RCC 7860 (cell line): ENCODE measurements around the gene ANKRD16.
"Not testable (repeated sequence)": the region's sequence is repeated elsewhere in the genome, so short reads cannot be mapped to it uniquely, and the experiment has no call there.

Experiments
- DNase-seq: peaks from one replicate; pipeline ENCODE4 v3.0.0-alpha.2; 2015; ENCODE audit warnings: low spot score
- FAIRE-seq: peaks from 2 replicates; lab custom pipeline; 2012; peaks lifted over from hg19 to GRCh38; lab: Jason Lieb, UNC

The ANKRD16 gene

DNA sequence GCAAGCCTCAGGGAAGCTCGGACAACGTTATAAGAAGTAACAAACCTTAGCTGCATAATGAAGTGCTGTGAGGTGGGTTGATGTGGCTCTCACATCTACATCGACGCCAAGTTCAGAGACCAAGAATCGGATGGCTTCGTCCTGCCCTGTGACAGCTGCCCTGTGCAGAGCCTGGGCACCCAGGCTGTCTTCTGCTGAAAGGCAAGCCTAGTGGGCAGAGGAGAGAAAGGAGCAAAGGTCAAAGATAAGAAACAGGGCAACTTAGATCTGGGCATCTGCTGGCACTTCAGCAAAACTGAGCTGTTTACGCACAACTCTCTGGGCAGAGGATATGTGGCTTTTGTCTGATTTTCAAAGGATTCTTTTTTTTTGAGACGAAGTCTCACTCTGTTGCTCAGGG lies 6.7 kb downstream of the ANKRD16 start:
- DNase-seq (no peak), FAIRE-seq (no peak)

GRCh38 chr10:5877041-5877440 lies 12.7 kb downstream of the ANKRD16 start:
- not testable (repeated sequence) for DNase-seq, FAIRE-seq

- no peak for DNase-seq
- no peak for FAIRE-seq
These were observed 13.4 kb downstream of the ANKRD16 start for GRCh38 chr10:5876181-5876768.

DNA sequence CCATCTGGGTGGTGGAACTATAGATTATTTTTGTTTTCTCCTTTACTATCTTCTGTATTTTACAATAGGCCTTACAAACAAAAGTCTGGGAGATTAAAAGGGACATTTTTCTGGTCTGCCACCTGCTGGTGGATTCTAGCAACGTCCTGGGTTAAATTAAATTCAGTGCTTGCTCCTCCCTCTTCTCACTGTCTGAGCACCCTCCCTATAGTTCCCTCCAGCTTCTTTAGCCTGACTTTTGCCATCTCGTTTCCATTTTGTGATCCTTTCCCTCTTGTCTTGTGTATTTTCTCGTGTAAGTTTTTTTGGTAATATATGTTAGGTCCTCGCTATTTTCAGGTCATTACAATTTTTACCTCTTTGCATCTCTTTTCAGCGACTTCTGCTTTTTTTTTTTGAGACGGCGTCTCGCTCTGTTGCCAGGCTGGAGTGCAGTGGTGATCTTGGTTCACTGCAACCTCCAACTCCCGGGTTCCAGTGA lies 16.1 kb downstream of the ANKRD16 start:
- FAIRE-seq = peak; percentile 74
- DNase-seq = peak; percentile 58

DNA sequence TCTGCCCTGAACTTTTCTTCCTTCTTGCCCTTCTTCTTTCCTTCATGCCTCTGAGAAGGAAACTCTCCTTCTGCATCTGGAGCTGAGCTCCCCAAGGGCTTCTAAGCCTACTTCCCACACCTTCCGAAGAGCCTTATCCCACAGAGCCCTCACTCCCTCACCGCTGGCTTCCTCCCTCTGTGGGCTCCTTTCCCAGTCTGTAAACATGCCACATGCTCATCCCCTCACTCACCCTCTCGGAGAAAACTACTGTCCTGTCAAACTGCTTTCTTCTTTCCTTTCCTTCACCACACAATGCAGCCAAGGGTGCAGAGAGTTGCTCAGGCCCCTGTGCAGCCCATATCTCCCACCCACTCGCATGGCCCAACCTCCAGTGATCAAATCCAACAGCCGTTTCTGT lies 18.1 kb downstream of the ANKRD16 start:
- no peak for DNase-seq
- no peak for FAIRE-seq

DNA sequence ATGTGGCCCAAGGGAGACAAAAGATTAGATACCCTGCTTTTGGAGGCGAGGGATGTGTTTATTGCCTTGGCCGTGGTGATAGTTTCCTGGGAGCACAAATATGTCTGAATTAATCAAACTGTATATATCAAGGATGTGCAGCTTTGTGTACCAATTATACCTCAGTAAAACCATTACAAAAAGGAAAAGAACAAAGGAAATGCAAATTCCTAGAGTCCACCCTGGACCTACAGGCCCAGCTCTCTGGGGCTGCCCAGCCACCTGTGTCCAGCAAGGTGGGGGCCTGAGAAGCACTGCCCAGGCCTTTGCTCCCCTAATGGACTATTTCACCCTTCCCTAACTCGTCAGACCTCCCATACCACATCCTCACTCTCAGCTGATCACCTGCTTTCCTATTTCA lies 20.5 kb downstream of the ANKRD16 start:
- FAIRE-seq = no peak
- no peak for DNase-seq

GRCh38 chr10:5868383-5868782 lies 21.3 kb downstream of the ANKRD16 start:
- FAIRE-seq, DNase-seq: not testable (repeated sequence)

- FAIRE-seq, DNase-seq: not testable (repeated sequence)
These were observed 22.5 kb downstream of the ANKRD16 start for GRCh38 chr10:5867091-5867615.

DNA sequence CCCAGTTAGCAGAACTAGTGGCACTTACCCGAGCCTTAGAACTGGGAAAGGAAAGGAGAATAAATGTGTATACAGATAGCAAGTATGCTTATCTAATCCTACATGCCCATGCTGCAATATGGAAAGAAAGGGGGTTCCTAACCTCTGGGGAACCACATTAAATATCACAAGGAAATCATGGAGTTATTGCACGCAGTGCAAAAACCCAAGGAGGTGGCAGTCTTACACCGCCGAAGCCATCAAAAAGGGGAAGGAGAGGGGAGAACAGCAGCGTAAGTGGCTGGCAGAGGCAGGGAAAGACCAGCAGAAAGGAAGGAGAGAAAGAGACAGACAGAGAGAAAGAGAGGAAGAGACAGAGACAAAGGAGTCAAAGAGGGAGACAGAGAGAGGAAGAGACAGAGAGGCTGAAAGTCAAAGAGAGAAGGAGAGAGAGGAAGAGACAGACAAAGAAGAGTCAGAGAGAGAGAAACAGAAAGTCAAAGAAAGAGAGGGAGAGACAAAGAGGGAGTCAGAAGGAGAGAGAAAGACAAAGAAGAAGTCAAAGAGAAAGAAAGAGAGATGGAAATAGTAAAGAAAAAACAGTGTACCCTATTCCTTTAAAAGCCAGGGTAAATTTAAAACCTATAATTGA lies 23.1 kb downstream of the ANKRD16 start:
- not testable (repeated sequence) for DNase-seq, FAIRE-seq

- DNase-seq, FAIRE-seq: not testable (repeated sequence)
These were observed 26.6 kb downstream of the ANKRD16 start for GRCh38 chr10:5862981-5863685.

DNA sequence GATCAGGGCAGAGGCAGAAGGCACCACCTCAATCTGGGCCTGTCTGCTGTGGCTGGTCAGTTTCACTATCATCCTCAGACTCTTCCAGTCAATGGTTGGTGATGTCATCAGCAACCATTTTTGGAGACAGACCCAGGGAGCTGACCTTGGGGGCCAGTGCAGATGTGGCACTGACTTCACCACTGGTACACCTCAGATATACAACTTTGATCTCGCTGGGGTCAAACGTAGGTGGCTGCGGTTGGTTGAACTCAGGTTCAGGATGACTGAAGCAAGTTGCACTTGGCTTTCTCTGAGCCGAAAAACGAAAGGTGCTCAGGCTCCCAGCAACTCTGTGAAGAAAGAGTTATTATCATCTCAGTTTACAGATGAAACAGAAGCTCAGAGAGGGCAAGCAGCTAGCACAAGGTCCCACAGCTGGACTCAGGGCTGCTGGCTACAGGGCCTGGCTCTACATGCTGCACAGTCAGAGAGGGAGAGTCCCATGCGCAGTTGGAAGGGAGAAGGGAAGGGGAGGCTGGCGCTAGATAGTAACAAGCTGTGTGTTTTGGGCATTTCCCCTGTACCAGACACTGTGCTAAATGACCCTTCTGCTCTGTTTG lies 27.2 kb downstream of the ANKRD16 start:
- FAIRE-seq (no peak), DNase-seq (no peak)

DNA sequence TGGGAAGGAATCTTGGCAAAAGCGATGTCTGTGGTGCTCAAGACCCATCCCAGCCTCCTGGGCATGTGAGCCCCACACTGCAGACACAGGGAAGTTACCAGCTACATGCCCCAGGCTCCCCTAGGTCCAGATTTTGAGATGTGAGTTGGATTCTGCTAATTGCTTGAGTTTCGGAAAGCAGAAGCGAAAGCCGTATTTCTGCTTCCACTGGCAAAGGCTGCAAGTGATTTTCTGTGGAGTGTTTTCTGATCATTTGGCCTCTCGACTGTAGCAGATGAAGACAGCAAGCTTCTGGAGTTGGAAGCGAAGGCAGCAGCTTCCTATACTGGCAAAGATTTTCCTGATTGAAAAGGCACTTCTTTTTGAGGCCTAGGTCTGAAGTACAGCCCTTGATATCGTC lies 29.6 kb downstream of the ANKRD16 start:
- FAIRE-seq = no peak

DNA sequence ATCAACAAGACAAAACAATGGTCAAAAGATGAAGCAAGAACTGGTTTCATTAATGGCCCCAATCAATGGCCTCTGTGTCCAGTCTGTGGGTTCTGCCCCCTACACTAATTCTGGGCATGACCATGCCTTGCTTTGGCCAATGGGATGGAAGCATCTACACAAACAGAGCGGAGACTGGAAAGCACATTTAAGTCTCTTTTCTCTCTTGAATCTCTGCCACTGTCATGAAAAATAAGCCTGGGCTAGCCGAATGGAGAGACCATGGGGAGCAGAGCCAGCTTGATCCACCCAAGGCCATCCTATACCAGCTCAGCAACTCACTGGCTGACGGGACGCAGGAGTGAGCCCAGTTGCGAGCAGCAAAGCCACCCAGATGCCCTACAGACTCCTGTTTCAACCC lies 30.9 kb downstream of the ANKRD16 start:
- DNase-seq = no peak
- FAIRE-seq = no peak

More for the DNA sequence above, 29.6 kb downstream of the ANKRD16 start:
- DNase-seq = no peak

DNA sequence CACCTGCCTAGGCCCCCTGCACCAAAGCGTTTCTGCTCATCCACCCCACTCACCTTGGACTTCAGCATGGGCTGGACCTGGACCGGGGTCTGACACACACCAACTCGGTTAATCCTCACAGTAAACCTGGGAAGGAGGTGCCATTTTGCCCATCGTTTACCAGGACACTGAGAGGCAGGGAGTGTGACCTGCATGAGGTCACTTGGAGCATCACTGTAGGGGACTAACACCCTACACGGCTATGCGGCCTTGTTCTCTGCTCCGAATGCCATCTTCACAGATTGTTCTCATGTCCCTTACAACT lies 33.0 kb downstream of the ANKRD16 start:
- DNase-seq = no peak
- no peak for FAIRE-seq

- no peak for FAIRE-seq
- no peak for DNase-seq
These were observed 33.6 kb downstream of the ANKRD16 start for GRCh38 chr10:5855979-5856700.

DNA sequence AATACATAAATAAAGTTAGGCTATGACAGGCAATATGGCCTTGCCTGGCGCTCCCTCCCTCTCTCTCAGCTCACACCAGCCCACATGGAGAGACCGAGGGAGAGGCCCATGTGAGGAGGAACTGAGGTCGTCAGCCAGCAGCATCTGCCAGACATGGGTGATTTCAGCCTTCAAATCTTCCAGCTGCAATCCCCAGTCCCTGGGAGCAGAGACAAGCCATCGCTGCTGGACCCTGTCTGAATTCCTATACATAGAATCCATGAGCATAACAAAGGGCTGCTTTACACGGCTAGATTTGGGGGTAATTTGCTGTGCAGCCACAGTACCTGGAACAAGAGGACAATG lies 35.6 kb downstream of the ANKRD16 start:
- DNase-seq (no peak), FAIRE-seq (no peak)

GRCh38 chr10:5846667-5847066 lies 43.0 kb downstream of the ANKRD16 start:
- FAIRE-seq = not testable (repeated sequence)

GRCh38 chr10:5844345-5845055 lies 45.2 kb downstream of the ANKRD16 start:
- DNase-seq (no peak), FAIRE-seq (no peak)

More at GRCh38 chr10:5846667-5847066, 43.0 kb downstream of the ANKRD16 start:
- not testable (repeated sequence) for DNase-seq

DNA sequence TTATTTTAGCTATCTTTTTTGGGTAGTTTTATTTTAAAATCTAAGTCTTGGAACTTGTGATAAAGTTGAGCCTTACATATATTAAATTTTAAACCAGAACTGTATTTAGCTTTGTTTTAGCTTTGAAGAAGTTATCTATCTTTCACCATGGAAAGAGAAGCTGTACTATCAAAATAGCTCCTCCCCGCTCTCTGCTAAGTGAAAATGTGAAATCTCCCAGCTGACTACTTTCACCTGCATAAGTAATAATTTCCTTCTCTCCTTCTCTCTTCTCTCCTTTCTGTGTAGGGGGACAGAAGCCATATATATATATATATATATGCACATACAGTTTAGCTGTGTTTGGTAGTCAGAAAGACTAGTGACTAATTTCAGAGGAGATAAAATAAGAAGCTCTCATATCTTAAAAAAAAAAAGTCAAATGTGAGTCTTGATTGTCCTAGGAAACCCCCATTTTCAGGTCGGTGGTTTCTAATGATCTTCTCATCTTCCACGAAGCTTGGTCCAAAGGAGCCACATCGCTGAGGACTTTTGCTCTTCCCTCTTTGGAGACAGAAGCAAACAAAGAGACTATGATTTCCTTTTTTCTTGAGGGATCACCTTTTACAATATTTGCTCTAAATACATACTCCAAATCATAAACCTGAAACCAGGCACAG lies 45.9 kb downstream of the ANKRD16 start:
- FAIRE-seq (no peak), DNase-seq (no peak)

GRCh38 chr10:5841965-5842364 lies 47.7 kb downstream of the ANKRD16 start:
- DNase-seq (no peak), FAIRE-seq (no peak)
